ENCODE measurements around the gene KLK2.

Gene KLK2

GRCh38 chr19:50899569-50899968 lies 26.3 kb downstream of the KLK2 start:
- TF ChIP-seq, protein P1, sequence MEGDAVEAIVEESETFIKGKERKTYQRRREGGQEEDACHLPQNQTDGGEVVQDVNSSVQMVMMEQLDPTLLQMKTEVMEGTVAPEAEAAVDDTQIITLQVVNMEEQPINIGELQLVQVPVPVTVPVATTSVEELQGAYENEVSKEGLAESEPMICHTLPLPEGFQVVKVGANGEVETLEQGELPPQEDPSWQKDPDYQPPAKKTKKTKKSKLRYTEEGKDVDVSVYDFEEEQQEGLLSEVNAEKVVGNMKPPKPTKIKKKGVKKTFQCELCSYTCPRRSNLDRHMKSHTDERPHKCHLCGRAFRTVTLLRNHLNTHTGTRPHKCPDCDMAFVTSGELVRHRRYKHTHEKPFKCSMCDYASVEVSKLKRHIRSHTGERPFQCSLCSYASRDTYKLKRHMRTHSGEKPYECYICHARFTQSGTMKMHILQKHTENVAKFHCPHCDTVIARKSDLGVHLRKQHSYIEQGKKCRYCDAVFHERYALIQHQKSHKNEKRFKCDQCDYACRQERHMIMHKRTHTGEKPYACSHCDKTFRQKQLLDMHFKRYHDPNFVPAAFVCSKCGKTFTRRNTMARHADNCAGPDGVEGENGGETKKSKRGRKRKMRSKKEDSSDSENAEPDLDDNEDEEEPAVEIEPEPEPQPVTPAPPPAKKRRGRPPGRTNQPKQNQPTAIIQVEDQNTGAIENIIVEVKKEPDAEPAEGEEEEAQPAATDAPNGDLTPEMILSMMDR (IDR thresholded peaks at IDR 0.05; ENCODE audit: borderline replicate concordance, insufficient read depth, low read depth, low read length) = no peak
- H3K4me3 ChIP-seq (ENCODE audit: low read depth, low read length) = no peak overlapping the region

DNA sequence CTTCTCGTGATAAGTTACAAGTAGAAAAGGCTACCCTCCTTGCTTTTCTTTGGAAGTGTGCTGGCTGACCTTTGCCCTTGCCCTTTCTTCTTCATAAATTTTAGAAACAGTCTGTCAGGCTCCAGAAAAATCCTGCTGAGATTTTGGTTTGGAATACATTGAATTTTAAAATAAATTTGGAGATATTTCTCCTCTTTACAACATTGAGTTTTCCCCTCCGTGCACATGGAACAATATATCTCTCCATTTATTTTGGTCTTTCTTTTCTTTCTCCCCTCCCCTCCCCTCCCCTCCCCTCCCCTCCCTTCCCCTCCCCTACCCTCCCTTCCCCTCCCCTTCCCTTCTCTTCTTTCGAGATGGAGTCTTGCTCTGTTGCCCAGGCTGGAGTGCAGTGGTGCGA lies 29.4 kb downstream of the KLK2 start:
- TF ChIP-seq, protein P1 (IDR thresholded peaks at IDR 0.05; ENCODE audit: borderline replicate concordance, insufficient read depth, low read depth, low read length) = no peak
- H3K4me3 ChIP-seq (ENCODE audit: low read depth, low read length) = no peak overlapping the region

GRCh38 chr19:50906217-50906616 lies 33.0 kb downstream of the KLK2 start:
- TF ChIP-seq, protein P1 (IDR thresholded peaks at IDR 0.05; ENCODE audit: borderline replicate concordance, insufficient read depth, low read depth, low read length) = peak; percentile 68
- no peak overlapping the region for H3K4me3 ChIP-seq (ENCODE audit: low read depth, low read length)

GRCh38 chr19:50908336-50908735 lies 35.1 kb downstream of the KLK2 start:
- no peak overlapping the region for H3K4me3 ChIP-seq (ENCODE audit: low read depth, low read length)
- TF ChIP-seq, protein P1 (IDR thresholded peaks at IDR 0.05; ENCODE audit: borderline replicate concordance, insufficient read depth, low read depth, low read length) = no peak

DNA sequence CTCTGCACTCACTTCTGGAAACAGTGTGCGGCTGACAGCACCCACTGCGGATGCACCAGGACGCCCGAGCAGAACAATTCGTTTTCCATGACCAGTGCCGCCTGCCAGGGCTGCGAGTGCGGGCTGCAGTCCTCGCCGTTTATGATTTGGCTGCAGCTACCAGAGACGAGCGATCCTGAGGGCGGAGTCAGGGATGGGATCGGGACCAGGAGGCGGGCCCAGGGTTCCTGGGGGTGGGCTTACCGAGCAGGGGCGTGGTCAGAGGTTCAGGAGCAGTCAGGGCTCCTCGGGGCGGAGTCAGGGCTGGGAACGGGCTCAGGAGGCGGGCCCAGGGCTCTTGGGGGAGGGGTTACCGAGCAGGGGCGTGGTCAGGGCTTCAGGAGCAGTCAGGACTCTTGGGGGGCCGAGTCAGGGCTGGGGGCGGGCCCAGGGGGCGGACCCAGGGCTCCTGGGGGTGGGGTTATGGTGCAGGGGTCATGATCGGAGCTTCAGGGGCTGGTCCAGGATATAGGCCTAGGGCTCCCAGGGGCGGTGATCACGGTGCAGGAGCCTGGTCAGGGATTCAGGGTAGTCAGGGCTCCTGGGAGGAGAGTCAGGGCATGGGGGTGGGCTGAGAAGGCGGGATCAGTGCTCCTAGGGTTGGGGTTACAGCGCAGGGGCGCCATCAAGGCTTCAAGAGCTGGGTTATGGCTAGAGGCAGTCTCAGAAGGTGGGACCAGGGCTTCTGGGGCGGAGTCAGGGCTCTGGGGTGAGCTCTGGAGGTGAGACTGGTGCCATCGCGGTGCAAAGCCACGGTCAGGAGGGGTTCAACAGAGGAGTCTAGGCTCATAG lies 36.2 kb downstream of the KLK2 start:
- no peak overlapping the region for H3K4me3 ChIP-seq (ENCODE audit: low read depth, low read length)
- TF ChIP-seq, protein P1 (IDR thresholded peaks at IDR 0.05; ENCODE audit: borderline replicate concordance, insufficient read depth, low read depth, low read length) = no peak

GRCh38 chr19:50910722-50911121 lies 37.5 kb downstream of the KLK2 start:
- no peak overlapping the region for H3K4me3 ChIP-seq (ENCODE audit: low read depth, low read length)
- TF ChIP-seq, protein P1 (IDR thresholded peaks at IDR 0.05; ENCODE audit: borderline replicate concordance, insufficient read depth, low read depth, low read length) = no peak

Data from GM12875 (cell line).